ENCODE measurements around the gene BLM. TPM values are rescaled to one million over a fixed set of nuclear protein-coding genes. Genes with fewer than 3 reads are reported as not detected.

BLM gene
- total RNA-seq, 1 experiment from 2014 or later, result 24.6 TPM

DNA sequence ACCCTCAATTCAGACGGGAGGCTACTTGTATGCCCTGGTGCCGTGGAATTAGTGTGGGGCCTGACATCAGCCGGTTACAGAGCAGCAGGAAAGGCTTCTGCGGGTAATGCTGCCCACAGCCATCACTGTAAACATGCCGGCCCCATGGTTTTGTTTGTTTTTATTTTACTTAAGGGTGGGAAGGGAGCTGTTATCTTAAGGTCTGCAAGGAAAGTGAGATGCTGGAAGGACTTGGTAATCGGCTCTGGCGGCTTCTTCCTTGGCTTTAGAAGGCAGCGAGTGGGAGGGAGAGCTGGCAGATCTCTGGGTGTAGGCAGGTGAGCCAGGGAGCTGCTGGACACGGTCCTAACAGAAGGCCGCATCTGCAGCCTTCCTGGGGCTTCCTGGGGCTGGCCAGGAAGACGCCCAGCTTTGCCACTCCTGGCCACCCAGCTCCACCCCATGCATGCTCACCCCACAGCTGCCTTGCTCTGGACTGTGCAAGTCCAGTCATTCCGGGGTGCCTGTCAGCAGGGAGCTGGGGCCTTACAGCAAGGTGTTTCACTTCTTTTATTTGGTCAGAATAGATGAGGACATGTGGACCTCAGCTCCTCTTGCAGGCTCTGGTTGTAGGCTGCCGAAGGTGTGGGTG is 97.2 kb downstream of the BLM start (continued):
- TF ChIP-seq, protein P1, sequence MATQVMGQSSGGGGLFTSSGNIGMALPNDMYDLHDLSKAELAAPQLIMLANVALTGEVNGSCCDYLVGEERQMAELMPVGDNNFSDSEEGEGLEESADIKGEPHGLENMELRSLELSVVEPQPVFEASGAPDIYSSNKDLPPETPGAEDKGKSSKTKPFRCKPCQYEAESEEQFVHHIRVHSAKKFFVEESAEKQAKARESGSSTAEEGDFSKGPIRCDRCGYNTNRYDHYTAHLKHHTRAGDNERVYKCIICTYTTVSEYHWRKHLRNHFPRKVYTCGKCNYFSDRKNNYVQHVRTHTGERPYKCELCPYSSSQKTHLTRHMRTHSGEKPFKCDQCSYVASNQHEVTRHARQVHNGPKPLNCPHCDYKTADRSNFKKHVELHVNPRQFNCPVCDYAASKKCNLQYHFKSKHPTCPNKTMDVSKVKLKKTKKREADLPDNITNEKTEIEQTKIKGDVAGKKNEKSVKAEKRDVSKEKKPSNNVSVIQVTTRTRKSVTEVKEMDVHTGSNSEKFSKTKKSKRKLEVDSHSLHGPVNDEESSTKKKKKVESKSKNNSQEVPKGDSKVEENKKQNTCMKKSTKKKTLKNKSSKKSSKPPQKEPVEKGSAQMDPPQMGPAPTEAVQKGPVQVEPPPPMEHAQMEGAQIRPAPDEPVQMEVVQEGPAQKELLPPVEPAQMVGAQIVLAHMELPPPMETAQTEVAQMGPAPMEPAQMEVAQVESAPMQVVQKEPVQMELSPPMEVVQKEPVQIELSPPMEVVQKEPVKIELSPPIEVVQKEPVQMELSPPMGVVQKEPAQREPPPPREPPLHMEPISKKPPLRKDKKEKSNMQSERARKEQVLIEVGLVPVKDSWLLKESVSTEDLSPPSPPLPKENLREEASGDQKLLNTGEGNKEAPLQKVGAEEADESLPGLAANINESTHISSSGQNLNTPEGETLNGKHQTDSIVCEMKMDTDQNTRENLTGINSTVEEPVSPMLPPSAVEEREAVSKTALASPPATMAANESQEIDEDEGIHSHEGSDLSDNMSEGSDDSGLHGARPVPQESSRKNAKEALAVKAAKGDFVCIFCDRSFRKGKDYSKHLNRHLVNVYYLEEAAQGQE (IDR thresholded peaks at IDR 0.05; ENCODE audit: low read depth), result no peak

DNA sequence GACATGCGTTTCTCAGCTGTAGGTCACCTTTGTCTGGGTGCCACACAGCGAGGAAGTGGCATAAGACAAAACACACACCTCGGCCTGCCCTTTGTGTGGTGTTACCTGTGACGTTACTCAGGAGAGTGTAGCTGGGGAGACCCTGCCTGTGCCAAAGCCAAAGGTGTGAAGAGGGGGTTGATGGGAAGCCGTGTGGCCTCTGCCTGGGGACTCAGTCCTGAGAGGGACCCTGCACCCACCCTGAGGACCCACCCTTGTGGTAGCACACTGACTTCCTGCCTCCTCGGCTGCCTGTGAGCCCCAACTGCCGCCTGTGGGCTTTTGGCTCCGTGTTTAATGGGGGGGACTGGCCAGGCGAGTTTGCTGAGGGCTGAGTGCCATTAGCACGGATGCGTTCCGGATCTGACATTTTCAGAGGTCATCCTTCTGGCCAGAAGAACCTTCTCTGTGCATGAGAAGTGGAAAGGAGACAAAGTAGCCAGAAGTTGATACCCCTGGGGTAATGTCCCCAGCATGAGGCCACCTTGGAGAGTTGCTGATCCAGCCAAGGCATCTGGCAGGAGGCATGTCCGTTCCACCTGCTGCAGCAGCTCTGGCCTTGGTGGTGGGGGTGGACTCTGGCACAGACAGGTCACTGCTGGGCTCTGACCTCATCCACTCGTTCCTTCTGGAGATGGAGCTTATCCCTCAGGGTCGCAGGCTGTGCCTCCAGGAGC is 99.4 kb downstream of the BLM start:
- ATAC-seq, result no peak
- TF ChIP-seq ZNF274 (IDR thresholded peaks at IDR 0.05; ENCODE audit: low read depth, low read length) (no peak), EZH2phosphoT487 (IDR thresholded peaks at IDR 0.05; ENCODE audit: borderline replicate concordance) (no peak), ELF1 (IDR thresholded peaks at IDR 0.05; ENCODE audit: borderline replicate concordance, low read depth) (no peak), EZH2 (IDR thresholded peaks at IDR 0.05) (no peak), RAD21 (IDR thresholded peaks at IDR 0.05; ENCODE audit: low read depth) (no peak), CBX3 (IDR thresholded peaks at IDR 0.05; ENCODE audit: low read depth) (no peak), SIN3A (IDR thresholded peaks at IDR 0.05; ENCODE audit: low read depth) (no peak), SRF (IDR thresholded peaks at IDR 0.05; ENCODE audit: low read depth) (no peak), SP1 (IDR thresholded peaks at IDR 0.05; ENCODE audit: low read depth) (no peak), EGR1 (IDR thresholded peaks at IDR 0.05; ENCODE audit: low read depth) (no peak), CEBPB (IDR thresholded peaks at IDR 0.05; ENCODE audit: low read depth) (no peak), POLR2AphosphoS5 (IDR thresholded peaks at IDR 0.05; ENCODE audit: low read depth, low read length) (no peak)
- TF ChIP-seq, protein P1 (IDR thresholded peaks at IDR 0.05; ENCODE audit: low read depth), result no peak
- TF ChIP-seq, protein P2, sequence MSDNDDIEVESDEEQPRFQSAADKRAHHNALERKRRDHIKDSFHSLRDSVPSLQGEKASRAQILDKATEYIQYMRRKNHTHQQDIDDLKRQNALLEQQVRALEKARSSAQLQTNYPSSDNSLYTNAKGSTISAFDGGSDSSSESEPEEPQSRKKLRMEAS (IDR thresholded peaks at IDR 0.05), result no peak
- TF ChIP-seq, protein P3, sequence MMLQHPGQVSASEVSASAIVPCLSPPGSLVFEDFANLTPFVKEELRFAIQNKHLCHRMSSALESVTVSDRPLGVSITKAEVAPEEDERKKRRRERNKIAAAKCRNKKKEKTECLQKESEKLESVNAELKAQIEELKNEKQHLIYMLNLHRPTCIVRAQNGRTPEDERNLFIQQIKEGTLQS (IDR thresholded peaks at IDR 0.05), result no peak

More for the DNA sequence above, 99.4 kb downstream of the BLM start:
- POLR2A ChIA-PET, result no interaction called here
- intact Hi-C loops (cut with micrococcal nuclease), result no loop called here
- BruUV-seq (replicated peaks), result no TSS peak
- CTCF ChIA-PET, result no interaction called here
- no peak overlapping the region for H3K27ac ChIP-seq (ENCODE audit: low read depth, low read length)
- H3K79me2 ChIP-seq (ENCODE audit: insufficient read depth, low read length), result no peaks in the 10 kb centered on the region
- no peaks in the 10 kb centered on the region for H3K4me1 ChIP-seq (ENCODE audit: control insufficient read depth in 1 of 2, insufficient read depth in 2 of 2, low read length in 2 of 2)
- no peak overlapping the region for H3K4me2 ChIP-seq (ENCODE audit: low read length)
- H2AFZ ChIP-seq (ENCODE audit: low read depth, low read length, poor library complexity, severe bottlenecking), result no peak overlapping the region
- H3K9ac ChIP-seq (ENCODE audit: low read length), result no peak overlapping the region
- RAD21 ChIA-PET (ENCODE audit: low non-redundant PET in 1 of 2, low total read pairs in 2 of 2, uncharacterized antibody in 2 of 2, unreplicated experiment in 2 of 2), result no interaction called here
- no peaks in the 10 kb centered on the region for H4K20me1 ChIP-seq (ENCODE audit: insufficient read depth)
- no peak for DNase-seq (ENCODE audit: low read depth, low spot score)
- H3K27me3 ChIP-seq (ENCODE audit: insufficient read depth, low read length), result no peaks in the 10 kb centered on the region
- no peaks in the 10 kb centered on the region for H3K9me3 ChIP-seq (ENCODE audit: control insufficient read depth in 1 of 2, insufficient read depth in 1 of 2, low read depth in 1 of 2, low read length in 2 of 2)
- H3K9me2 ChIP-seq (ENCODE audit: insufficient read depth), result no peaks in the 10 kb centered on the region
- no peak overlapping the region for H3K4me3 ChIP-seq (replicated peaks in 1 of 2; ENCODE audit: low read depth in 1 of 2, low read length in 2 of 2)
- H3K36me3 ChIP-seq (ENCODE audit: control insufficient read depth in 1 of 2, insufficient read depth in 2 of 2, low read length in 2 of 2), result peaks cover 6 to 7% of the 10 kb centered on the region in 2 experiments; a peak in 2 of 4 replicates

Measured in HCT116 (cell line).